ENCODE data around the gene CMBL. TPM values are rescaled to one million over a fixed set of nuclear protein-coding genes. Genes with fewer than 3 reads are reported as not detected.
A peak's percentile ranks its signal among the peaks of the same experiment; 100 is the strongest.

CMBL gene
- total RNA-seq, 1 experiment from 2014 or later: 12.6 TPM

DNA sequence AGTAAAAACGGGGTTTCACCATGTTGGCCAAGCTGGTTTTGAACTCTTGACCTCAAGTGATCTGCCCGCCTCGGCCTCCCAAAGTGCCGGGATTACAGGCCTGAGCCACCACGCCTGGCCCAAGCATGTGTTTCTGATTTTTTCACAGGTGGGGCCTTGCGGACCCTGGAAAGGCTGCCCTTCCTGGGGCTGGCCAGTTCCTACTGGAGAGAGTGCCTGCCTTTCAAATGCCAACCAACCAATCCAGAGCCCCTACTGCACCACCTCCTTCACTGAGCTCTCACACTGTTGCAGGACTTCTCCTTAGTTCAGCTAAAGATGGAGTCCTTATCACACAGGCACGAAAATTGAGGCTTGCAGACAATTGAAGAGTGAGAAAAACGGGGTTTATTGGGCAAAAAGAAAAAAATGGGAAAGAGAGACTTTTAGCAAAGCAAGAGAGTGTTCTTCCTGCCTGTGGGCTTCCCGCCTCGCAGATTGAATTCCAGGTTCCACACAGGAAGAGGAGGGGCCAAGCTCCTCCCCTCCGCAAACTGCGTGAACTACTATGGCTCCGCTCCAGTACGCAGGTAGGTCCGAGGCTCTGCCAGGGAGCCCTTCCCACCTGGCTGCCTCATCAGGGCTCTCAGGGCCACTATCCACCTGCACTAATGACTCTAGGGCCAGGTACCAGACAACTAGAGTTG is 8.3 kb upstream of the CMBL start:
- H2BK120ac ChIP-seq (ENCODE audit: low read depth, low read length, poor library complexity, severe bottlenecking): no peak overlapping the region
- no peaks in the 10 kb centered on the region for H3K79me1 ChIP-seq (ENCODE audit: insufficient read depth, low read depth, low read length, poor library complexity, severe bottlenecking)
- H3K18ac ChIP-seq (ENCODE audit: insufficient read length, low read depth, low read length): no peak overlapping the region
- no peak overlapping the region for H2AK5ac ChIP-seq (ENCODE audit: insufficient read length, low read length)
- no peak overlapping the region for H3K4me3 Mint-ChIP-seq
- H3K9me3 ChIP-seq (ENCODE audit: control insufficient read depth, low read depth, low read length): no peaks in the 10 kb centered on the region
- H2BK5ac ChIP-seq (ENCODE audit: insufficient read length, low read length): no peak overlapping the region
- H3K36me3 Mint-ChIP-seq (ENCODE audit: insufficient read depth in 1 of 3, low read depth in 3 of 3): peaks cover under 1 to 4% (median 2%) of the 10 kb centered on the region in 3 experiments; a peak in 4 of 7 replicates
- H3K14ac ChIP-seq (ENCODE audit: insufficient read depth, low read length): no peak overlapping the region
- H3K23me2 ChIP-seq (ENCODE audit: insufficient read length, low read depth, low read length, poor library complexity, severe bottlenecking): no peaks in the 10 kb centered on the region
- no peak overlapping the region for H2BK12ac ChIP-seq (ENCODE audit: insufficient read length, low read depth, low read length)
- no peak overlapping the region for H2BK20ac ChIP-seq (ENCODE audit: low read depth, low read length, poor library complexity, severe bottlenecking)
- H4K20me1 ChIP-seq (ENCODE audit: control insufficient read depth, insufficient read depth, insufficient read length): no peaks in the 10 kb centered on the region
- H3K9me3 Mint-ChIP-seq: peaks cover 1 to 2% of the 10 kb centered on the region in 2 experiments; a peak in 2 of 5 replicates
- no peak overlapping the region for H3K27ac ChIP-seq (ENCODE audit: insufficient read length, low read depth, low read length)
- no peaks in the 10 kb centered on the region for H3K79me2 ChIP-seq (ENCODE audit: insufficient read depth, low read length)
- H3K4ac ChIP-seq (ENCODE audit: low read depth, low read length): no peak overlapping the region
- H3T11ph ChIP-seq (ENCODE audit: low read length): no peak overlapping the region
- no peak overlapping the region for H4K91ac ChIP-seq (ENCODE audit: insufficient read length, low read depth, low read length)
- no peak overlapping the region for H3K4me2 ChIP-seq (ENCODE audit: insufficient read depth, insufficient read length, low read length)
- H3K56ac ChIP-seq (ENCODE audit: insufficient read length, low read depth, low read length): no peak overlapping the region
- no peak overlapping the region; a peak in 1 of 7 replicates for H3K27ac Mint-ChIP-seq
- DNase-seq: peak; percentile 56
- H3K27me3 ChIP-seq (ENCODE audit: insufficient read depth, low read length): no peaks in the 10 kb centered on the region
- WGBS (ENCODE audit: extremely low coverage, insufficient read length, low lambda C conversion rate): no CpG with 5 or more reads among the region's 15 CpGs
- no peak overlapping the region for H4K5ac ChIP-seq (ENCODE audit: insufficient read length, low read depth, low read length)
- H4K8ac ChIP-seq (replicated peaks; ENCODE audit: insufficient read length, low read depth, low read length): no peak overlapping the region
- H3K23ac ChIP-seq (ENCODE audit: insufficient read length, low read depth, low read length): no peak overlapping the region
- peaks cover 6% of the 10 kb centered on the region for H3K27me3 Mint-ChIP-seq (ENCODE audit: low read depth)
- no peak overlapping the region for H3K9ac ChIP-seq (ENCODE audit: extremely low read depth, insufficient read length, low read length)
- H3K4me1 ChIP-seq (ENCODE audit: insufficient read depth, low read length): no peaks in the 10 kb centered on the region; the same call in 1 of the 2 replicates
- no peak overlapping the region for H2AFZ ChIP-seq (ENCODE audit: low read length)
- H2BK15ac ChIP-seq (ENCODE audit: low read depth, low read length): no peak overlapping the region
- peaks cover 2 to 5% of the 10 kb centered on the region in 2 experiments; a peak in 3 of 4 replicates for H3K4me1 Mint-ChIP-seq
- TF ChIP-seq, protein P1, sequence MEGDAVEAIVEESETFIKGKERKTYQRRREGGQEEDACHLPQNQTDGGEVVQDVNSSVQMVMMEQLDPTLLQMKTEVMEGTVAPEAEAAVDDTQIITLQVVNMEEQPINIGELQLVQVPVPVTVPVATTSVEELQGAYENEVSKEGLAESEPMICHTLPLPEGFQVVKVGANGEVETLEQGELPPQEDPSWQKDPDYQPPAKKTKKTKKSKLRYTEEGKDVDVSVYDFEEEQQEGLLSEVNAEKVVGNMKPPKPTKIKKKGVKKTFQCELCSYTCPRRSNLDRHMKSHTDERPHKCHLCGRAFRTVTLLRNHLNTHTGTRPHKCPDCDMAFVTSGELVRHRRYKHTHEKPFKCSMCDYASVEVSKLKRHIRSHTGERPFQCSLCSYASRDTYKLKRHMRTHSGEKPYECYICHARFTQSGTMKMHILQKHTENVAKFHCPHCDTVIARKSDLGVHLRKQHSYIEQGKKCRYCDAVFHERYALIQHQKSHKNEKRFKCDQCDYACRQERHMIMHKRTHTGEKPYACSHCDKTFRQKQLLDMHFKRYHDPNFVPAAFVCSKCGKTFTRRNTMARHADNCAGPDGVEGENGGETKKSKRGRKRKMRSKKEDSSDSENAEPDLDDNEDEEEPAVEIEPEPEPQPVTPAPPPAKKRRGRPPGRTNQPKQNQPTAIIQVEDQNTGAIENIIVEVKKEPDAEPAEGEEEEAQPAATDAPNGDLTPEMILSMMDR (conservative IDR thresholded peaks at IDR 0.05): no peak
